CD4-positive, alpha-beta T cell treated with Interleukin-15 for 4 hours (primary cell): Measurements from ENCODE around the gene RIN3.

ENCODE experiments used
- DNase-seq: peaks from one replicate; pipeline ENCODE4 v3.0.0-alpha.2; 2020; ENCODE audit warnings: low spot score

Gene RIN3

DNA sequence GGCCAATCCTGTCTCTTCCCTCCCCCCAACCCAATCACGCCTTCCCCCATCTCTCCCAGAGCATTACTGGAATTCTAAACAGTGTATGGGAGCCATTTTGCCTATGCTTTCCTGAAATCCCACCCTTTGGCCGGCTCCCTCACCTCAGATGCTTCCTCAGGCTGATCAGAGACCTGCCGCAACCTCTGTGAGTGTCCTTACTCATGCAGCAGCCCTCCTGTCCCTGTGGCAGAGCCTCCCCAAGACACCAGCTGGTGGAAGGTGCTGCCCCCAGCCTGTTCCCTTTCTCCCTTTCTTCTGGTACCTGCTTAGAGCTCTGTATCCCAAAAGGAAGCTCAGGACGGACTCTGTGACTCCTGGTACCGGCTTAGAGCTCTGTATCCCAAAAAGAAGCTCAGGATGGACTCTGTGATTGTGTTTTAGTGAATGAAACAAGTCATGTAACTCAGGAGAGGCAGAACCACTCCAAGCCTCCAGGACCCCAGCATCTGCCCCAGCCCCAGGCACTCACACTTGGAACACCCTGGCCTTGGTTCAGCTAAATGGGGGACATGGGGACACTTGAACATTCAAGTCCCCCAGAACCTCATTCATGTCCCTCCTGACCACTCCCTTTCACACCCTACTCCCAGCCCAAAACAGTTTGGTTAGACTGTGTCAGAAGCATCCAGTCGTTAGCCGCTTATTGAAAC is 29.3 kb upstream of the RIN3 start:
- DNase-seq = no peak

DNA sequence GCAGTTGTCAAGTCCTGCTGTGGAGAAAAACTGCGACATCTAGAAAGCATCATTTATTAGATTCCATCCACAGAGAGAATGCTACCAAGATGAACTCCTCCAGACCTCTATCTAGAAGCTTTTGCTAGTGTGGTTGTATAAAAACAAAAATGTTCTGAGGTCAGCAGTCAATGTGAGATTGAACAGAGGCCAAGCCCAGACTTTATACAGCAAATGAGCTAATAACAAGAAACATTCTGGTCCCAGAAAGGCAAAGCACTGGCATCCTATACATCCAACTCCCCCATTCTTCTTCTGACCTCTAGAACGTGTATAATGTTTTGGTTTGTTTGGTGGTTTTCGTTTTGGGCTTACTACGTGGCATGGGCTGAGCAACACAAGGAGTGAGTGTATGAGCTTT is 26.7 kb upstream of the RIN3 start:
- DNase-seq = no peak

GRCh38 chr14:92487513-92488133 is 26.0 kb upstream of the RIN3 start:
- no peak for DNase-seq

DNA sequence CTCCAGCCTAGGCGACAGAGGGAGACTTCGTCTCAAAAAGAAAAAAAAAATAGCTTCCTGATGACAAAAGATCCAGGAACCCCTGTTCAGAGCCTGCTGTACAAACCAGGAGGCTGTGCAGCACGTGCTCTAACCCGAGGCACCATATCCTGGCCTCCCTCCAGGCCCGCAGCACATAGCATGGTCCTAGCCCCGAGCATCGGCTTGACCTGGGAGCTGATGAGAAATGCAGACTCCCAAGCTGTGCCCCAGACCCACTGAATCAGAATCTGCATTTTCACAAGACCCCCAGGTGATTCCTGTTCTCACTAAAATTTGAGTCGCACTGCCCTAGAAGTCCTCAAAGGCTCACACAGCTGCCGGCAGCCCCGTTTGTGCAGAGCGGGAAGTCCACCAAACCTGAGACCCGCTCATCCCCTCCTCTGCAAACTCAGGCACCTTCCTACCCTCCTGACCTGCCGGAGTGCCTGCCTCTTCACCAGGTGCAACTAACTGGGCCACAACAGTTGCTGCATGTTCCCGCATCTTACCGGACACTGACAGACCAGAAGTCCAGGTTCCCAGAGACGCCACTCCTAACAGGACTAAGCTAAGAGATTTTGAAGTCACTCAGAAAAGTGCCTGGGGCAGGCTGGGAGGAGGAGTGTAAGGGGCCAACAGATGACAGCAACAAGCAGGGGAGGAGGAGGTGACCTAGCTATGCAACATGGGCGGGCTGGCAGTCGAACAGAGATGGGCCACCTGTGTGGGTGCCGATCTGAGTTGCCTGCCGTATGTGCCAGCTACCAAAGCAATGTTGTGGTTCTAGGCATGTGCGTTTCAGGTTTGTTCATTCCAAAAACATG is 24.0 kb upstream of the RIN3 start:
- DNase-seq = no peak

DNA sequence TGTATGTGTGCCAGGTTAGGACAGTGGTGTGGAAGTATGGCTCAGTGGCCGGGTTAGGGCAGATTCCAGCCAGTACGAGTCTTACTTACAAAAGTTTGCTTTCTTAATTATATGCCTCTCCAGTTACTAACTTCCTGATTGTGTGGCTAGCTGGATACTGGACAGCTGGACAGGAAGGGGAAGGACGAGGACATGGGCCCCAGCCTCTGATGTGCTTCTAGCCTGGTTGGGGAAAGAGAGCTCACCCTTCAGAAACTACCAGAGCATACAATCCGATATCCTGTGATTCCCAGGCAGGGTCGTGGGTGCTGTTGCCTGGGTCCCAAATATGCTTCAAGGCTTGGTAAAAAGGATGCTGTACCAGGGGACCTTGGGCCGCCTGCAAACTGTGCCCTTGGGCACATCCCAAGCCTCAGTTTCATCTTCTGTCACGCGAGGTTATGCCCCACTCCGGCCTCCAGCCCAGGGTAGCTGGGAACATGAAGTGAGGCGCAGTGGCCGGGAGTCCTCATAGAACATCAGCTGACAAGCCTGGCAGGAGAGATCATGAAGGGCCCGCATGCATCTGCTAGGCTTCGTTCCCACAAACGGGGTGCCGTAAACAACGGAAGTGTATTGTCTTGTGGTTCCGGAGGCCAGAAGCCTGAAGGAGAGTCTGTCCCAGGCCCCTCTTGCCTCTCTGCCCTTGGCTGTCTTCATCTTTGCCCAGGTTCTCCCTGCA is 23.2 kb upstream of the RIN3 start:
- no peak for DNase-seq

GRCh38 chr14:92491782-92492181 is 21.8 kb upstream of the RIN3 start:
- DNase-seq = no peak

GRCh38 chr14:92492258-92492657 is 21.3 kb upstream of the RIN3 start:
- no peak for DNase-seq

- DNase-seq = no peak
These were observed 20.6 kb upstream of the RIN3 start for GRCh38 chr14:92493024-92493423.

DNA sequence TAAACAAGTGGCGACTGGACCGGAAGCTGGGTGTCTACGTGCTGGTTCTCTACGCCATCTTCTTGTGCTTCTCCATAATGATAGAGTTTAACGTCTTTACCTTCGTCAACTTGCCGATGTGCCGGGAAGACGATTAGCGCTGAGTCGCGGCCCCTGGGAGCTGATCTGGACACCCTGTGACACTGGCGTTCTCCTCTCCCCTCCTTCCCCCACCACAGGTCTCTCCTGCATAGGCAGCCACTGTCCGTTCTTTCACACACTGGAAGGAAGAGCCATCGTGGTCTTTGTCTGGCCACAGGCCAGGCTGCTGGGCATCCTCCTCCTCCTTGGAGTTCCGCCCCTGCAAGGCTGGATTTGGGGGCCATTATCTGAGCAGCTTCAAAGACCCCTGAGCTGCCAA is 20.1 kb upstream of the RIN3 start:
- no peak for DNase-seq

DNA sequence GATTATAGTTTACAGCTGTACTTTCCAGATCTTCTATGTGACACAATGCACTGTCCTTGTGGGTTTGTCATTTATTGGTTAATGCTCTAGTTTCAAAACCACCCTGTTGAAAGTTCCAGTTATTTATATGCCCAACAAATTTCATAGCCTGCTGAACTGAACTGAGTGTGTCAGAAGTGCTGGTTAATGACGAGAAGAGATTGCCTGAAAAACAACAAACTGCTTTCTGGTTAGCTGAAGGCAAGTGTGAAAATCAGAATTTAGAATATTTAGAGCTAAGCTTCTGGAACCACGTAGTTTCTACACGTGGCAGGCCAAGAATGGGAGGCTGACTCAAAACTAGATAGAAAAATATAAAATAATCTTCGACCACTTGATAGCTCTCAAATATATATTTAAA is 19.1 kb upstream of the RIN3 start:
- DNase-seq = no peak

GRCh38 chr14:92495027-92495426 is 18.6 kb upstream of the RIN3 start:
- DNase-seq = no peak

DNA sequence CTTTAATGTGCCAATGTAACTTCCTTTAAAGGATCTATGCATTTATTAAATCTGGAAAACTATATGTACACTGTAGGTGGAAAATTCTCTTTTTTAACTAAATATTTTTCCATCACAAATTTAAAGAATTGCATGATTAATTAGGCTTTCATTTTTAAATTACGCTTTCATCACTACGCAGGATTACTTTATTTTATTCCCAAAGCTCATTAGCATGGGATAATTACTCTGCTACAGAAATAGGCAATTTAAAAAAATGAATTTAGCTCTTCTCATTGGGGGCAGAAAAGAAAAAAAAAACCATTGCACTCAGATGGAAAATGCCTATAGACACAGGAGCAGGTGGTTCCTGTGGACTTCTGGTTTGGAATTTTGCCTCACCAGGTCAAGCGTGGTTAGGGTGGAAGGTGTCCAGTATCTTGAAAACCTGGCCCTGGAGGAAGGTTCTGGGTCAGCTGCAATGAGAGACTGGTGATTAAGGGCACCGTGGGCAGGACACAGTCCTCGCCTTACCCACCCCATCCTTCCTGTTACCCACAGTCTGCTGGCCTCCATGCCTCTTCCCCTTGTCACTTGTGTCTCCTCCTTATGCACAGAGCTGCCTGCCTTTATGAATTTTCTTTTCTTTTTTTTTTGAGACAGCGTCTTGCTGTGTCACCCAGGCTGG is 17.3 kb upstream of the RIN3 start:
- DNase-seq = no peak

DNA sequence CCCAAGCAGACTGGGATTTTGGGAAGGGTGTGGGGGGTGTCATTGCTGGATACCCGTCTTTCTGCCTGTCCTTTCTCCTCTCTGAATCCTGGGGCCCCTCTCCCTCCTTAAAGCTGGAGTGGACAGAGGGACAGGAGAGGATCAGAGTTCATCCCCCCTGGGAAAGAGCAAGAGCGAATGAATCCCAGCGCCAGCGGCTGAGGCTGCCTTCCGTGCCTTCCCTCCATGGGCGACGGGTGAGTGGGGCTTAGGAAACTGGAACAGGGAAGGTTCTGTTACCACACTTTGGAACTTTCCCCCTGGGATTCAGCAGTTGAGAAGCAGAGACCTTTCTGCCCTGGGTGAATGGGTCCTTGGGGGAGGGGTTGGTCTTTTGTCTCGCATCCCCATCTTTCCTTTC is 16.2 kb upstream of the RIN3 start:
- DNase-seq = no peak

DNA sequence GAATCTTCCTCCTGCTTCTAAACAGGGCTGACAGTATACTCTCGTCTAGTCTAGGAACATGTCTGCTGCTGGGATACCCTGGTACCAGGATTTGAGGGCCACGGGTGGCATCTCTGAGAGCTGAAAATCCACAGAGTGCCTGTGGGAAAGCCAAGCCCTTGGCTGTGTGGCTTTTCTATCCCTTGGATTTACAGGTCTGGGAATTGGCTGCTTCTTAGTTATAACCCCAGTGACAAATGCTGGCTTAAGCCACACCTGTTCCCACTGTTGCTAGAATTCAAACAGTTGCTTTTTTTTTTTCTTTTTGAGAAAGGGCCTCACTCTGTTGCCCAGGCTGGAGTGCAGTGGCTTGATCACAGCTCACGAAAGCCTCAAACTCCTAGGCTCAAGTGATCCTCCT is 14.3 kb upstream of the RIN3 start:
- DNase-seq = no peak

DNA sequence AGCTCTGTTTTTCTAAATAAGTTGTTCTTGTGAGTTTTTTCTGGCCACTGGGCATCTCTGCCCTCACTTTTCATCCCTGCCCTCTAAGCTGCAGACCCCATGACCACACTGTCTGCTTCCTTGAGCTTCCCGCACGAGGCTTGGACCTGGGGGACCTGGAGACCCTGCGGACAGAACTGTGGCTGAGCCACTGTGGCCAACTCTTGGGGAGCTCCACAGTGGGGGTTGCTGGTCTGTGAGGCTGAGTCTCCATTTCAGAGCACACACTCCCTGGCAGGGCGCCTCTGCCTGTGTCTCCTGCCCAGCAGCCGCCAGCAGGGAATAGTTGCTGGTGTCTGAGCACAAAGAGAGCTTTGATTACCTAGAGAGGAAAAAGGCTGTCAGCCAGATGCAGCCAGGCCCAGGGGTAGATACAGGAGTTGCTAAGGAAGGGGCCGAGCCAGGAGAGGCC is 13.1 kb upstream of the RIN3 start:
- no peak for DNase-seq

DNA sequence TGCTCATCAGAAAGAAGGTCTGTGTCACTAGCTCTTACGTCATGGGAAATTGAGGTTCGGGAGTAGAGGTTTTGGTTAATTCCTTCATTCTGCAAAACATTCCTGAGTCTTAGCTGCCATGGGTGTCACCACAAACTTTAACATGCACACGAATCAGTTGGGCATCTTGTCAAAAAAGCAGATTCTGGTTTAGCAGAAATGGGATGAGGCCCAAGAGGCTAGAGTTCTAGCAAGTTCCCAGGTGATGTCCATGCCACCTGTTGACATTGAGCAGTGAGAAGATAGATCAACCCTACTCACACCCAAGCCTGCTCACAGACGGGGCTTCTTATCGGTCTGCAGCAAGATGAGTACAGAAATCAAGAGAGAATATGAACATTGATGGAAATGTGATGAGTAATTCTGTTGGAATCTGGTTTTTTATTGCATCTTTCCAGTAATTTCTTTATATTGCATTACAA is 11.7 kb upstream of the RIN3 start:
- DNase-seq = no peak

GRCh38 chr14:92502541-92503286 is 10.9 kb upstream of the RIN3 start:
- DNase-seq = no peak

DNA sequence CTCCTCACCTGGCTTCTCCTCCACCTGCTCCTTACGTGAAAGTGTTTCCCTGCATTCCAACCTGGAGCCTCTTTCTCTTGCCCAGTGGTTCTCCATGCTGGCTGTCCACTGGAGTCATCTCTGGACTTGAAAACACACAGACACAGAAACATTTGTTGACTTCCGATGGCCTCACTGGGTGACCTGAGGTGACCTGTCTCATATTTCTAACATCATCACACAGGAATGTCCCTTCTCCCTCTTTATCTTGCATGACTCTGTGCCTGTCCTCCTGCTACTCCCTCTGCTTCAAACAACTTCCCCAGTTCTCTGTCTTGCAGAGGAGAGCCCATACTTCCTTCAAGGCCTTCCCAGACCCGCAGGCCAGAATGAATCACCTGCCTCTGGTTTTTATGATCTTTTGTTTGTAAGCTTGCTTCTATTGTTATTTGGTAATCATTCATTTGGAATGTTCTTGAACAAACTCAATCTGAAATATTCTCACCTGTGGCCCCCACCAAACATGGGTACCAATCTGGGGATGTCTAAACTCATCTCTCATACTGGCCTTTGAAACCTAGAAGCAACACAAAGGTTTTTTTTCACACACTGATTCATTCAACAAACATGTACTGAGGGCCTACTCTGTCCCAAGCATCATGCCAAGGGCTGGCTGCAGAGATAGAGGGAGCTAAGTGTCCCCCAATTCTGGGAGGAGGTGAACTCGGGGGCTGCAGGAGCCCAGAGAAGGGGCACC is 9.7 kb upstream of the RIN3 start:
- DNase-seq = no peak

- DNase-seq = no peak
These were observed 7.8 kb upstream of the RIN3 start for GRCh38 chr14:92505826-92506225.

- DNase-seq = no peak
These were observed 7.3 kb upstream of the RIN3 start for GRCh38 chr14:92506231-92506630.
